ENCODE results near the gene SFTPD.
"Not testable (repeated sequence)": the region's sequence is repeated elsewhere in the genome, so short reads cannot be mapped to it uniquely, and the experiment has no call there.

SFTPD gene

DNA sequence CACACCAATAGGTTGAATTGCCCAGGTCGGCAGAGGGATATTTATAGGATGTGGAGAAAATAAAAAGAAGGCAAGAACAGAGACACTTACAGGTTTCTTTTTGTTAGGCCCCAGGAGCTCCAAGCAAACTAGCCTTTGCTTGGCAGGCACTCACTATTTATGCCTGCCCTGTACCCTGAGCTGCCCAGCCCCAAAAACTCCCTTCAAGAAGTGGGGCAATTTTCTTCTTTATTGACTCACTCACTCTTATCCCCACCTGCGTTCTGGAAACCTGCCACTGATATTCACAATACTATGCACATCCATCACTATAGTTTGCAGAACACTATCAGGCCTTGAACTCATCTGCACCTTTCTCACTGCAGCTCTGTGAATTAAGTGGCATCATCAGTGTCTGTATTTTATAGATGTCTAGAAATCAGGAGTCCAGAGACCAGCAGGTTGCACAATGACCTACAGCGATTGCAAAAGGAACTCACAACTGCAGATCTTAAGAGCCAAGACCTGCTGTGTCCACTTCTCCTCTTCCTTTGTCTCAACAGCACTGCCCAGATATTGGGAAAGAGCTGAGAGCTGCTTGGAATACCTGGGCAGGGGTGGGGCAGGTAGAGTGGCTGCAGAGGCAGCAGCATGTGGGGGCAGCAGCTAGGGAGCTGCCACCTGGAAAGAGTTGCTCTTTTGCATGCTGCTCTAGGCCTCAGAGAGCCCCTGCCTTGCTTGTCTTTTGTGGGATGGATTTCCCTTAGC lies at the start of gene SFTPD:
SFTPD (minus strand) TSS at position 130 of the 747 bp plus-strand sequence. CDS start 2,446 bp downstream, outside the sequence.
- H3K9me3 ChIP-seq (ENCODE audit: insufficient read depth, low read depth, low read length): peaks cover 12% of the 10 kb centered on the region; the same call in 1 of the 2 replicates
- no peaks in the 10 kb centered on the region for H3K9me2 ChIP-seq (replicated peaks; ENCODE audit: low read depth, low read length)

DNA sequence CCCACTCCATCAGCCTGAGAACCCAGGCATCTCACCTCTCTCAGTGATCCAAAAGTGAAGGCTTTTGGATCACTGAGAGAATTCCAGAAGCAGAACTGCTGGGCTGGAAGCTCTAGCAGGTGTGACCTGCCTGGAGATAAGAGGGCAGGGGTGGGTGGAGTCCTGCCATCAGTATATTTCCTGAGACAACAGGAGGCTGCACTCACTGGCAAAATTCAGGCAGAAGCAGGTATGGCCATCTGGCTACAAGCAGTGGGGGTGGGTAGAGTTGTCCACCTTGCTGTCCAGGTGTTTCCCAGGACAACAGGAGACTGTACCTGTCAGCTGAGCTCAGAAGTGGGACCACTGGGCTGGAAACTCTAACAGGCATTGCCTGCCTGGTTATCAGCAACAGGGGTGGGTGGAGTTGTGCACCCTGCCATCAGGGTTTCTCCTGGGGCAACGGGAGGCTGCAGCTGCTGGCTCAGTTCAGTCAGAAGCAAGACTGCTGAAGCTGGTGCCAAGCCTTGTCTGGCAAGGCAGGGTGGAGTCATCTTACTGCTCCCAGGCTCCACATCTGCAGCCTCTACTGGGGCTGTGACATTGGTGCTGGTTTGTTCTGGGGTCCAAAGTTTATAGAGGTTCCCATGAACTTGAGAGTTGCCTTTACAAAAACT lies 47.2 kb upstream of the SFTPD start:
- Histone ChIP-seq H4K20me1 (ENCODE audit: insufficient read depth, low read length, poor library complexity, severe bottlenecking) (no peaks in the 10 kb centered on the region), H2AFZ (ENCODE audit: low read length) (no peak overlapping the region), H3K4me1 (ENCODE audit: insufficient read depth, low read length, poor library complexity, severe bottlenecking) (no peaks in the 10 kb centered on the region), H3K4me2 (ENCODE audit: low read depth, low read length, poor library complexity, severe bottlenecking) (no peak overlapping the region), H3K9me3 (ENCODE audit: insufficient read depth, low read depth, low read length) (no peaks in the 10 kb centered on the region), H3K9ac (ENCODE audit: low read depth, low read length, poor library complexity, severe bottlenecking) (no peak overlapping the region), H3K27me3 (ENCODE audit: insufficient read depth, low read length, poor library complexity, severe bottlenecking) (peaks cover 5% of the 10 kb centered on the region), H3F3A (ENCODE audit: low read depth) (no peaks in the 10 kb centered on the region), H3K36me3 (ENCODE audit: insufficient read depth, low read length) (no peaks in the 10 kb centered on the region), H3K4me3 (ENCODE audit: low read length, poor library complexity, severe bottlenecking) (no peak overlapping the region), H3K9me2 (replicated peaks; ENCODE audit: low read depth, low read length) (no peaks in the 10 kb centered on the region), H3K79me2 (ENCODE audit: insufficient read depth, low read length) (no peaks in the 10 kb centered on the region)
- TF ChIP-seq, protein P1, sequence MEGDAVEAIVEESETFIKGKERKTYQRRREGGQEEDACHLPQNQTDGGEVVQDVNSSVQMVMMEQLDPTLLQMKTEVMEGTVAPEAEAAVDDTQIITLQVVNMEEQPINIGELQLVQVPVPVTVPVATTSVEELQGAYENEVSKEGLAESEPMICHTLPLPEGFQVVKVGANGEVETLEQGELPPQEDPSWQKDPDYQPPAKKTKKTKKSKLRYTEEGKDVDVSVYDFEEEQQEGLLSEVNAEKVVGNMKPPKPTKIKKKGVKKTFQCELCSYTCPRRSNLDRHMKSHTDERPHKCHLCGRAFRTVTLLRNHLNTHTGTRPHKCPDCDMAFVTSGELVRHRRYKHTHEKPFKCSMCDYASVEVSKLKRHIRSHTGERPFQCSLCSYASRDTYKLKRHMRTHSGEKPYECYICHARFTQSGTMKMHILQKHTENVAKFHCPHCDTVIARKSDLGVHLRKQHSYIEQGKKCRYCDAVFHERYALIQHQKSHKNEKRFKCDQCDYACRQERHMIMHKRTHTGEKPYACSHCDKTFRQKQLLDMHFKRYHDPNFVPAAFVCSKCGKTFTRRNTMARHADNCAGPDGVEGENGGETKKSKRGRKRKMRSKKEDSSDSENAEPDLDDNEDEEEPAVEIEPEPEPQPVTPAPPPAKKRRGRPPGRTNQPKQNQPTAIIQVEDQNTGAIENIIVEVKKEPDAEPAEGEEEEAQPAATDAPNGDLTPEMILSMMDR (conservative IDR thresholded peaks at IDR 0.05; ENCODE audit: low read length): no peak
- no peak for TF ChIP-seq EZH2phosphoT487 (IDR thresholded peaks at IDR 0.05; ENCODE audit: borderline replicate concordance)

More for the DNA sequence above, at the start of gene SFTPD:
- Histone ChIP-seq H3K79me2 (ENCODE audit: insufficient read depth, low read length) (no peaks in the 10 kb centered on the region), H3F3A (ENCODE audit: low read depth) (no peaks in the 10 kb centered on the region), H2AFZ (ENCODE audit: low read length) (no peak within 1 kb of the TSS), H4K20me1 (ENCODE audit: insufficient read depth, low read length, poor library complexity, severe bottlenecking) (no peaks in the 10 kb centered on the region), H3K4me3 (ENCODE audit: low read length, poor library complexity, severe bottlenecking) (no peak within 1 kb of the TSS), H3K4me2 (ENCODE audit: low read depth, low read length, poor library complexity, severe bottlenecking) (no peak within 1 kb of the TSS), H3K36me3 (ENCODE audit: insufficient read depth, low read length) (no peaks in the 10 kb centered on the region), H3K9ac (ENCODE audit: low read depth, low read length, poor library complexity, severe bottlenecking) (no peak within 1 kb of the TSS), H3K4me1 (ENCODE audit: insufficient read depth, low read length, poor library complexity, severe bottlenecking) (no peaks in the 10 kb centered on the region), H3K27me3 (ENCODE audit: insufficient read depth, low read length, poor library complexity, severe bottlenecking) (no peaks in the 10 kb centered on the region)
- TF ChIP-seq EZH2phosphoT487 (IDR thresholded peaks at IDR 0.05; ENCODE audit: borderline replicate concordance): no peak
- TF ChIP-seq, protein P1 (conservative IDR thresholded peaks at IDR 0.05; ENCODE audit: low read length): no peak

DNA sequence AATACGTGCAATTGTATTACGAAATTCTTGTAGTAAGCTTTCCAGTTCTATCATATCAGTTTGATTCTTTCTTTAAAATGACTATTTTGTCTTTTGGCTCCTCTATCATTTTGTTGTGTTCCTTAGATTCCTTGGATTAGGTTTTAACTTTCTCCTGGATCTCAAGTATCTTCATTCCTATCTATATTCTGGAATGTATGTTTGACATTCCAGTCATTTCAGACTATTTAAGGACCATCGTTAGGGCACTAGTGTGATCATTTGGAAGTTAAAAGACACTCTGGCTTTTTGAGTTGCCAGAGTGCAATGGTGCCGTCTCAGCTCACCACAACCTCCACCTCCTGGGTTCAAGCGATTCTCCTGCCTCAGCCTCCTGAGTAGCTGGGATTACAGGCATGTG lies 45.7 kb upstream of the SFTPD start:
- Histone ChIP-seq H3K79me2 (ENCODE audit: insufficient read depth, low read length) (no peaks in the 10 kb centered on the region), H3F3A (ENCODE audit: low read depth) (no peaks in the 10 kb centered on the region), H3K27me3 (ENCODE audit: insufficient read depth, low read length, poor library complexity, severe bottlenecking) (peaks cover 5% of the 10 kb centered on the region), H3K4me3 (ENCODE audit: low read length, poor library complexity, severe bottlenecking) (no peak overlapping the region), H3K36me3 (ENCODE audit: insufficient read depth, low read length) (no peaks in the 10 kb centered on the region), H3K9ac (ENCODE audit: low read depth, low read length, poor library complexity, severe bottlenecking) (no peak overlapping the region), H2AFZ (ENCODE audit: low read length) (no peak overlapping the region), H3K4me2 (ENCODE audit: low read depth, low read length, poor library complexity, severe bottlenecking) (no peak overlapping the region), H3K9me3 (ENCODE audit: insufficient read depth, low read depth, low read length) (no peaks in the 10 kb centered on the region), H4K20me1 (ENCODE audit: insufficient read depth, low read length, poor library complexity, severe bottlenecking) (no peaks in the 10 kb centered on the region), H3K9me2 (replicated peaks; ENCODE audit: low read depth, low read length) (no peaks in the 10 kb centered on the region), H3K4me1 (ENCODE audit: insufficient read depth, low read length, poor library complexity, severe bottlenecking) (no peaks in the 10 kb centered on the region)
- no peak for TF ChIP-seq EZH2phosphoT487 (IDR thresholded peaks at IDR 0.05; ENCODE audit: borderline replicate concordance)
- TF ChIP-seq, protein P1 (conservative IDR thresholded peaks at IDR 0.05; ENCODE audit: low read length): no peak

DNA sequence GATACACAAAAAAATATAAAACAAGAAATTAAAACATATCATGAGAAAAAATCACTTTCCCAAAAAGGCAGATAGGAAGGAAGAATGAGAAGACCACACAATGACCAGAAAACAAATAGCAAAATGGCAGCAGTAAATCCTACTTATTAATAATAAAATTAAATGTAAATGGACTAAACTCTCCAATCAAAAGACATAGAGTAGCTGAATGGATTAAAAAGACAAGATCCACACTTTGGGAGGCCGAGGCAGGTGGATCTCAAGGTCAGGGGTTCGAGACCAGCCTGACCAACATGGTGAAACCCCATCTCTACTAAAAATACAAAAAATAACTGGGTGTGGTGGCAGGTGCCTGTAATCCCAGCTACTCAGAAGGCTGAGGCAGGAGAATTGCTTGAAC lies 39.3 kb upstream of the SFTPD start:
- H4K20me1 ChIP-seq (ENCODE audit: insufficient read depth, low read length, poor library complexity, severe bottlenecking); H2AFZ ChIP-seq (ENCODE audit: low read length); H3K9me2 ChIP-seq (replicated peaks; ENCODE audit: low read depth, low read length); H3F3A ChIP-seq (ENCODE audit: low read depth); H3K4me3 ChIP-seq (ENCODE audit: low read length, poor library complexity, severe bottlenecking); H3K79me2 ChIP-seq (ENCODE audit: insufficient read depth, low read length); H3K36me3 ChIP-seq (ENCODE audit: insufficient read depth, low read length); H3K4me1 ChIP-seq (ENCODE audit: insufficient read depth, low read length, poor library complexity, severe bottlenecking); H3K4me2 ChIP-seq (ENCODE audit: low read depth, low read length, poor library complexity, severe bottlenecking); H3K9me3 ChIP-seq (ENCODE audit: insufficient read depth, low read depth, low read length); H3K27me3 ChIP-seq (ENCODE audit: insufficient read depth, low read length, poor library complexity, severe bottlenecking); H3K9ac ChIP-seq (ENCODE audit: low read depth, low read length, poor library complexity, severe bottlenecking): not testable (repeated sequence)

DNA sequence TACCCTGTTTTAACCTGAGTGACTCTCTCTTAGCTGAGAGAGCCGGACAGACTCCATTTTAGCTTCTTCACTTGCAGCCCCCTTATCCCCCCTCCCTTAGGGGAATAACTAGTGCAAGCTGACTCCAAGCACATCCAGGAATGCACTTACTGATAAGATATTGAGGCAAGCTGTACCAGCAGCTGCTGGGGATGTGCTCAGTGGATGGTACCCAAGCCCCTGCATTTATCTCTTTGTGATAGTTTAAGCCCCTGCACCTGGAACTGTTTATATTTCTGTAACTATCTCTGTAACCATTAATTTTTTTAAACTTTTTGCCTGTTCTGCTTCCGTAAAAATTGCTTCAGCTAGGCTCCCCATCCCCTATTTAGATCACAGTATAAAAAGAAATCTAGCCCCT lies 37.8 kb upstream of the SFTPD start:
- H3K4me3 ChIP-seq (ENCODE audit: low read length, poor library complexity, severe bottlenecking); H3K9ac ChIP-seq (ENCODE audit: low read depth, low read length, poor library complexity, severe bottlenecking); H3K9me2 ChIP-seq (replicated peaks; ENCODE audit: low read depth, low read length); H3K27me3 ChIP-seq (ENCODE audit: insufficient read depth, low read length, poor library complexity, severe bottlenecking); H3F3A ChIP-seq (ENCODE audit: low read depth); H3K9me3 ChIP-seq (ENCODE audit: insufficient read depth, low read depth, low read length); H4K20me1 ChIP-seq (ENCODE audit: insufficient read depth, low read length, poor library complexity, severe bottlenecking); H3K79me2 ChIP-seq (ENCODE audit: insufficient read depth, low read length); H3K4me1 ChIP-seq (ENCODE audit: insufficient read depth, low read length, poor library complexity, severe bottlenecking); H3K36me3 ChIP-seq (ENCODE audit: insufficient read depth, low read length); H2AFZ ChIP-seq (ENCODE audit: low read length); H3K4me2 ChIP-seq (ENCODE audit: low read depth, low read length, poor library complexity, severe bottlenecking): not testable (repeated sequence)
